ENCODE results near the gene GNAI2.

DNA sequence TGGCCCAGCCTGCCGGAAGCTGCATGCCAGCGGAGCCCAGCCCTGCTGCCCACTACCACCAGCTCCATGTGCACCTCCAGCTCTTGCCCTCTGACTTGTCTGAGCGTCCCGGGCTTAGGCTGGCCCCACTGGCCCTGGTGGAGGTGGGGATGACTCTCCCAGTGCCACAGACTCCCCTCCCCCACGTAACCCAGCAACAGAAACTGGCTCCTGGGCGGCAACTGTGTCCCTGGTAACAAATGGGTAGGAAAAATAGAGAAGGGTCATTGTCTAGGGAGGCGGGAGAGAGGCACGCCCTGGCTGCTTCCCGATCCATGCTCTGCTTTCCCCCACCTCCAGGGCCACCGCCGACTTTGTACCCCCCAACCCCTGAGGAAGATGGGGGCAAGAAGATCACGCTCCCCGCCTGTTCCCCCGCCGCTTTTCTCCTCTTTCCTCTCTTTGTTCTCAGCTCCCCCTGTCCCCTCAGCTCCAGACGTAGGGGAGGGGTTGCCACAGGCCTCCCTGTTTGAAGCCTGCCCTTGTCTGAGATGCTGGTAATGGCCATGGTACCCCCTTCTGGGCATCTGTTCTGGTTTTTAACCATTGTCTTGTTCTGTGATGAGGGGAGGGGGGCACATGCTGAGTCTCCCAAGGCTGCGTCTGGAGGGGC is 22.2 kb downstream of the GNAI2 start:
- TF ChIP-seq NR3C1 (CRISPR knock-in tag; conservative IDR thresholded peaks at IDR 0.05; ENCODE audit: low read depth) (no peak), ATF6 (CRISPR knock-in tag; IDR thresholded peaks at IDR 0.05) (no peak)
- TF ChIP-seq, protein P1, sequence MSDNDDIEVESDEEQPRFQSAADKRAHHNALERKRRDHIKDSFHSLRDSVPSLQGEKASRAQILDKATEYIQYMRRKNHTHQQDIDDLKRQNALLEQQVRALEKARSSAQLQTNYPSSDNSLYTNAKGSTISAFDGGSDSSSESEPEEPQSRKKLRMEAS (CRISPR knock-in tag; IDR thresholded peaks at IDR 0.05) = no peak
- TF ChIP-seq, protein P2, sequence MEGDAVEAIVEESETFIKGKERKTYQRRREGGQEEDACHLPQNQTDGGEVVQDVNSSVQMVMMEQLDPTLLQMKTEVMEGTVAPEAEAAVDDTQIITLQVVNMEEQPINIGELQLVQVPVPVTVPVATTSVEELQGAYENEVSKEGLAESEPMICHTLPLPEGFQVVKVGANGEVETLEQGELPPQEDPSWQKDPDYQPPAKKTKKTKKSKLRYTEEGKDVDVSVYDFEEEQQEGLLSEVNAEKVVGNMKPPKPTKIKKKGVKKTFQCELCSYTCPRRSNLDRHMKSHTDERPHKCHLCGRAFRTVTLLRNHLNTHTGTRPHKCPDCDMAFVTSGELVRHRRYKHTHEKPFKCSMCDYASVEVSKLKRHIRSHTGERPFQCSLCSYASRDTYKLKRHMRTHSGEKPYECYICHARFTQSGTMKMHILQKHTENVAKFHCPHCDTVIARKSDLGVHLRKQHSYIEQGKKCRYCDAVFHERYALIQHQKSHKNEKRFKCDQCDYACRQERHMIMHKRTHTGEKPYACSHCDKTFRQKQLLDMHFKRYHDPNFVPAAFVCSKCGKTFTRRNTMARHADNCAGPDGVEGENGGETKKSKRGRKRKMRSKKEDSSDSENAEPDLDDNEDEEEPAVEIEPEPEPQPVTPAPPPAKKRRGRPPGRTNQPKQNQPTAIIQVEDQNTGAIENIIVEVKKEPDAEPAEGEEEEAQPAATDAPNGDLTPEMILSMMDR (IDR thresholded peaks at IDR 0.05) = no peak

All from WTC11 (cell line).